NCI-H1930 (cell line): ENCODE results near the gene COMT.

ENCODE experiments used
- DNase-seq, 2 experiments: peaks; one replicate each; lab custom pipeline; 2025; lab: John Stamatoyannopoulos, UW

COMT gene

DNA sequence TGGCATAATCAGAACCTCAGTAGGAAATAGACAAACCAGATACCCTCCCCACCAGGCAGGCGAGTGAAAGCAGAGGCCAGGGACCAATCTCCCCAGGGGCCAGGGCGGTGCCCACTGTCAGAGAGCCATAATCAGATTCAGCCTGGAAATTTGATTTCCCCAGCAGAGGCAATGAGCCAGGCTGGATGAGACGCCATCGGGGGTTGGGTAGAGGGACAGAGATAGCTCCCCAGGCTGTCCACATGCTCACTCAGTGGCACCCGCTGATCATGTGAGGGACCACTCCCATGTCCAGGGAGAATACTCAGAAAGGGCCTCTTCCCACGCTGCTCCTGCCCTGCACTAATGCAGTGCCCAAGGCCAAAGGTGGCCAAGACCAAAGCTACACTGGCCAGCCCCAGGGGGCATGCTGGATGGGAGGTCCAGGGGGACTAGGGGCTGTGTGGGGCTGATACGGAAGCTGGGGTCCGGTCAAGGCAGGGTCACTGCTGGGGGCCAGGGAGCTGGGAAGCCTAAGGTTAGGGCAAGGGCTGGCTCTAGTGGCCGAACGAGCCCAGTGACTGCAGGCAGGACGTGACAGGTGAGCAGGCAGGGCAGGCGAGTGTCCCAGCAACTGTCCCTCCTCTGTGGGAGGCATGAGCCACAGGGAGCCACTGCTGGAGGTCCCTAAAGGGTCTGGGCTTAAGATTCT, 55.3 kb downstream of the COMT start:
- DNase-seq = no peak

DNA sequence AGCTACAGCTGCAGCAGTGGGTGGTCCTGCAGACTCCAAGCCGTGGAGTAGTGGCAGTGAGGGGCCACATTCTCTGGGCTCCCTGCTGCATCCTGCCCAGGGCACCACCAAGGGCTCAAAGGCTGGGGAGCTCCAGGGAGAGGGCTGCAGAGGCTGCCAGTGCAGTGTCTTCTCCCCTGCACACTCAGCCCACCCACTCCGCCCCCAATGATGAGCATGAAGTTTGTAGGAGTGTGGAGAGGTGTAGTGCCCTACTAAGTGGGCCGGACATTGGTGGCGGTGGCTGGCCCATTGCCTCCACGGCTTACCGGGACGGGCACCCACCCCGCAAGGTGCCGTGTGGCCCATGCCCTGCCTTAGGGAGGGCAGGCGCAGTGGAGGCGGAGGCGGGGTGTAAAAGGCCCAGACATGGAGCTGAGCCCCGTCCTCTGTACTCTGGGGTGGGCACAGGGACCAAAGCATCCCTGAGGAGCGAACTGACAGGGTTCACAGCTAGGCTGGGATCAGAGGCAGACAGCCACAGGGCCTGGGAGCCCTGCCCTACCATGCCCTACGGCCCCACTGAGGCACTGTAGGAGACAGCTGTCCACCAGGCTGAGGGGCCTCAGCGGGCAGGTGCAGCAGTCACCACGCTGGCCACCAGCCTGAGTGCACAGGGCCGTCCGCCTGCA, 56.1 kb downstream of the COMT start:
- DNase-seq = no peak

DNA sequence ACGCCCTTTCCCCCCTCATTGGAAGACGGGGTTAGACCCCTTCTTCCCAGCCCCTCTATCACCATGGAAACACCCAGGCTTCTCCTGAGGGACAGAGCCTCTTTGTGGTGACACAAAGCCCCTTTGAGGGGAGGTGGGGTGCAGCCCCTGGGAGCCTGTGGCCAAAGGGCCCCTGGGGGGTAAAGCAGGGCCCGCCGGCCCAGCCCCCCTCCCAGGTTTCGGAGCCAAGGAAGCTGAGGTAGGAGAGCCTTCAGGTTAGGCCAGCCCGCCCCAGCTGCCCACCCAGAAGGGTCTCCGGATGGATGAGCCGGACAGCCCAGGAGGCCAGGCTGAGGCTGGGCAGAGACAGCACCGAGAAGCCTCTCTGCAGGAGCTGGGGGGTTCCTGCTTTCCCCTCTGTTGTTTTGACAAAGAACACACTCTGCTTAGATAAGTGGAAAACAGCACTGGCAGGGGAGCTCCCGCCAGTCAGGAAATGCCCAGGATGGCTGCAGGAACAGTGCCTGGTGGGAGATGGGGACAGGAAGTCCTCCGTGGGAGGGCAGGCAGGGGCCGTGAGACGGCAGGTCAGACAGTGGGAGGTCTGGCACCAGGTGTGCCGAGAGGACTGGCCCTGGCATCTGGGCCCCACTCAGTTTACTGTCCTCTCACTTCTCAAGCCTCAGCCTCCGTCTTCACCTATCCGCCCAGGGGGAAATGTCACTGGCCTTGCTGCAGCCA, 56.8 kb downstream of the COMT start:
- no peak for DNase-seq

DNA sequence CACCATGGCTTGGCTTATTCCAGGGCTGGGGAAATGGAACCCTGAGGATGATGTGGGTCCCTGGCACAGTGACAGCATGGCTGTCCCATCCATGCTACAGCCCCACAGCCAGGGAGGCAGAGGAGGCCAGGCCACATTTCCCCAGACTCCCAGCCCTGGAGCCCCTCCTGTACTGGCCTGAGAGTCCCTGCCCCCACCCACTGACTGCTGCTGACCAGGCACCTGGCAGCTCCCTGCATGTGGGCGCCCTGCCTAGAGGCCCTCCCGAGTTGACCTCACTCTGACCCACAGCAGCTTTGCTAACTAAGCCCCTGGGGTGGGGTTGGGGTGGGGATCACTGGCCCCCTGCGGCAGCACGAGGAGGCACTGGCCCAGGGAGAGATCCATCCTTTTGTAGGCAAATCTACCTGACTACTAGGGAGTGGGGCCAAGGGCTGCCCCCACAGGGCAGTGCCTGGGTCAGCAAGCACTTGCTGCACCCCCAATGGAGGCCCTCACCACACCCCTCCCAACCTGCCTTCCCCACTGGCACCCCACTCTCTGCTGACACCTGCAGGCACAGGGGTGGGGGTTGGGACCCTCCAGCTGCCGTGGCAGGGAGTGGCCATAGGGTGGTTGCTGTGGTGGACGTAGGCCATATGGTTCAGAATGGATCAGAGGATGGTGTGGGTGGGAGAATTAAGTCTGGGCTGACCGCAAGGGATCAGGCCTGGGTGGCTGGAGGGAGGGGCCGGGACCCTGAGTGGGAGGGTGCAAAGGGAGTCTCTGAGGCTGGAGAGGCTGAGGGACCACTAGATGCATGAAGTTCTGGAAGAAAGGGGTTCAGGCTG, 57.6 kb downstream of the COMT start:
- DNase-seq = no peak

DNA sequence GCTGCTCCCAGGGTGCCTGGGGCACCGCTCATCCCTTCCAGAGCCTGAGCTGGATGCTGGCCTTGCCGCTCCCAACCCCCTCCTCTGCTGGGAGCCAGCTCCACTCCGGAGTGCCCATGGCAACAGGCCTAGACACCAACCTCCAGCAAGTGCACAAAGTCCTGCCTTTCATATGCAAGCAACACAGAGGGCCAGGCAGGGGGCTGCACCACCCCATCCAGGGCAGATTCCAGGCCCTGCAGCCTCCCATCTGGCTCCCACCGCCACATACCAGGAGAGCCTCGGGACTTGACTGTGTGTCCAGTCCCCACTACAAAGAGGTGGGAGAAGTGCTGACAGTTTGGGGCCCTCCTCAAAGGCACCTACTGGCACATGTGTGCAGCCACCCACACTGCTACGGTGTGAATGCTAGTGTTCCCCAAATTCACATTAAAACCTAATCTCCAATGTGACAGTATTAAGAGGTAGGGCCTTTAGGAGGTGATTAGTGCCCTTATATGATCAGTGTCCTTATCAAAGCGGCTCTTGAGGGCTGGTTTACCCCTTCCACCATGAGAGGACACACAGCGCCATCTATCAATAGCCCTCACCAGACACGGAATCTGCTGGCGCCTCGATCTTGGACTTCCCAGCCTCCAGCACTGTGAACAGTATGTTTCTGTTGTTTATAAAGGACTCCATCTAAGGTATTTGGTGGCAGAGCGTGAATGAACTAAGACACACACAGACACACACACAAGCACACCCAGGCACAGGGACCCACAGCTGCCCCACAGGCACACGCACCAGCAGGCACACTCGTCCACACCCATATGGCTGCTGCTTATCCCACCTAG, 58.9 kb downstream of the COMT start:
- DNase-seq = no peak

- no peak for DNase-seq
Measured at GRCh38 chr22:20001082-20001638, 59.6 kb downstream of the COMT start.

DNA sequence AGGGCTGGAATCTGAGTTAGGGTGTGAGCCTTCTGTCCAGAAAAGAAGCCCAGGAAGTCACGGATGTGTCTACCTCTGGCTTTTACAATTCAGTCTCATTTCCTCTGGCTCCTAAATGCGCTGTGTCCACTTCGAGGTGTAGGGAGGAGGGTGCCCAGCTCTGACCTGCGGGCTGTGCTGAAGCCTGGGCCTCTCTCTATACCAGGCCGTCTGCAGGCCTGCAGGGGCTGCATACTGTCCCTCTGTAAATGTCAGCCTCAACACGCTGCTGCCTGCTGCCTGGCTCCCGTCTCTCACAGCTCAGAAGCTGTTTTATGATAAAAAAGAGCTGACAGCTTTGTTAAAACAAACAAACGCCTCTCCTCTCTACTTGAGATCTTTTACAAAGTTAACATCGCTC, 60.6 kb downstream of the COMT start:
- no peak for DNase-seq

- no peak for DNase-seq
Measured at GRCh38 chr22:20002636-20003035, 61.1 kb downstream of the COMT start.

GRCh38 chr22:20003304-20003703, 61.7 kb downstream of the COMT start:
- DNase-seq = no peak

GRCh38 chr22:20004464-20004863, 62.9 kb downstream of the COMT start:
- no peak for DNase-seq

- DNase-seq = no peak
Measured at GRCh38 chr22:20008221-20008995, 66.8 kb downstream of the COMT start.

GRCh38 chr22:20009018-20009491, 67.5 kb downstream of the COMT start:
- no peak for DNase-seq

DNA sequence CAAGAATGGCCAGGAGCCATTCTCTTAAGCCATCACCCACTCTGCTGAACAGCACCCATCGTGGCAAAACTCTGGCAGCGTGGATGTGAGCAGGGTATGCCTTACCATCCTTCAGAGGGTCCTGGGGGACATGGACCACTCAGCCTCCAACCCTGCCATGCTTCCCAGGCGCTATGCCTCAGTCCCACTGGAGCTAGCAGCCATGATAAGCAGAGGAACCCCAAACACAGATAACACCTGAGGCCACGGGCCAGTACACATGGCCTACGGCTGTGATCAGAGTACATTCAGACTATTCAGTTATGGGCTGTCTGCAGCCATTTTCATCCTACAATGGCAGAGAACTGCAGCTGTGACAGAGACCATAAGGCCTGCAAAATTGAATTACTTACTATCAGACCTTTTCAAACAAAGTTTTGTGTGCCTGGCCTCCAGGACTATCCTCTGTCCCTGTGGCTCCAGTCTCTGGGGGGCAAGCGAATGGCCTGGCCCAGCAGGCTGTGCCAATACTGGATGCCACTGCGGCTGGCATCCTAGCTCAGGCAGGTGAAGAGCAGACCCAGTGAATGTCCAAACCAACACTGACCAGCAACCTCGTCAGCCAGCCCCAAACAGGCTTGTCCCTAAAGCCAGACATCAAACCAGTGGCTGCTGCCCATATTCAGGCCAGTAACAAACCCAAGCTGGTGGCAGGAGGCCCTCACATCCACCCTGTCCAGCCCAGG, 68.2 kb downstream of the COMT start:
- DNase-seq = no peak

GRCh38 chr22:20010307-20011122, 68.9 kb downstream of the COMT start:
- no peak for DNase-seq

DNA sequence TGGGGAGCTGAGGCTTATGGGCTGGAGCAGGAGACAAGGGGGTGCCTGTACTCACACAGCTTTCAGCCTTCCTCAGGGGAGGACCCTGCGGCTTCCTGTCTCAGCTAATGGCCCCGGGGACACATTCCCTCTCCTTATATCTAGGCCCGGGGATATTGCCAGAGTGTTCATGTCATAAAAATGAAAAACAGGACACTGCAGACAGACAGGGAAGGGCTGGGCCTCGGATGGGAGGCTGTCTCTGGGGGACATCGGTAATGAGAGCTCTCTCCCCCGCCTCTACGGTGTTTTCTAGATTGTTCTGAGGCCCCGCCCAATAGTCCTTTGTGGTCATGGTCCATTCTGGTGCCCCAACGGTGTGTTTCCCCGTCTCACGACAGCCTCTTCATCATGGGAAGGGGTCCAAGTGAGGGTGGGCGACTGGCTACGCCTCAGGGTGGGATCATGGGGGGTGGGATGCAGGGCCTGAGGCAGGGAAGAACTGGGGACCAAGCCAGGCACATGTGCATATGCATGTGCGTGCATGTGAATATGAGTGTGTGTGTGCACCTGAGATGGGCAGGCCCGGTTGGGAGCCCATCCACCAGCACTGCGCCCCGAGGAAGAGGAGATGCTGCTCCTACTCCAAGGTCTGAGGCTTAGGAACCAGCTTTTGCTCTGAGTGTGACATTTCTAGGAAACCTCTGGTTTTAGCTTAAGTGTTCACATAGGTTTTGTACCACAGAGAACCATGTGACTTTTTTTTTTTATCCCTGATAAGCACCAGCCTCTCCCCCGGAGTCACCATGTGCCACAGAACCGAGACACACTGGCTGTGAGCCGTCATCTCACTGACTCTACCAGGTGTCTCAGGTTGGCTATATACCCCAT, 69.8 kb downstream of the COMT start:
- DNase-seq = no peak

GRCh38 chr22:20011993-20012740, 70.6 kb downstream of the COMT start:
- DNase-seq = no peak
